H1 (cell line): ENCODE measurements around the gene FAM149A. TPM values are rescaled to one million over a fixed set of nuclear protein-coding genes. Genes with fewer than 3 reads are reported as not detected.

Experiments
- BCL11A ChIP-seq, 2 experiments: IDR thresholded peaks; one replicate each; pipeline ENCODE4 v1.6.1; 2011; ENCODE audit warnings: low read depth in 2 of 2, low read length in 2 of 2, mild to moderate bottlenecking in 2 of 2
- CEBPB ChIP-seq: IDR thresholded peaks from 2 replicates; pipeline ENCODE4 v1.6.1; 2012; ENCODE audit warnings: low read depth, low read length
- CHD1 ChIP-seq: IDR thresholded peaks from 2 replicates; pipeline ENCODE4 v1.6.1; 2012; ENCODE audit warnings: low read depth, low read length, improper control_type of control experiment
- CHD7 ChIP-seq: fragments of 300-600 bp; sonication (generic); IDR thresholded peaks from 2 replicates; pipeline ENCODE4 v1.7.1; 2012; ENCODE audit warnings: low read length, moderate library complexity, mild to moderate bottlenecking, inconsistent platforms; ENCODE audit not compliant: insufficient replicate concordance
- EP300 ChIP-seq, 2 experiments: IDR thresholded peaks; 1 replicate in 1 of 2; 2 replicates in 1 of 2; pipeline ENCODE4 v1.6.1; 2011 to 2012; ENCODE audit warnings: low read depth in 2 of 2, low read length in 2 of 2, mild to moderate bottlenecking in 2 of 2, borderline replicate concordance in 1 of 2, inconsistent platforms in 1 of 2, moderate library complexity in 1 of 2
- polyA plus RNA-seq, 7 experiments: library from polyadenylated mRNA; depleted of rRNA in 3 of 7; stranded (reverse) in 5 of 7; unstranded in 2 of 7; fragments of >200 nt in 5 of 7; fragments of 200-250 nt in 2 of 7; gene quantifications; 1 replicate in 5 of 7; 2 replicates in 1 of 7; 4 replicates in 1 of 7; pipeline versions ENCODE4 v1.2.1 to v1.2.3, GENCODE V29; 2011 to 2013; ENCODE audit warnings: missing spikeins in 2 of 7, mixed read lengths in 2 of 7
- total RNA-seq: library from RNA; stranded (reverse); fragmentation: NEBNext Ultra II Directional; extraction: Animal tissue kit (Norgen Biotek cat#: 25700); gene quantifications from 2 replicates; pipeline ENCODE4 v1.2.1, GENCODE V29; 2021

FAM149A gene
- total and polyA plus RNA-seq, 2 of the 8 experiments (the other 6 are each of a cell fraction or from before 2014, with no cell fraction given) = 6.1 to 8.5 TPM

- TF ChIP-seq CHD7 (no peak), BCL11A (IDR thresholded peaks at IDR 0.05; ENCODE audit: low read depth in 2 of 2, low read length in 2 of 2) (no peak), EP300 (IDR thresholded peaks at IDR 0.05; ENCODE audit: borderline replicate concordance in 1 of 2, low read depth in 2 of 2, low read length in 2 of 2) (no peak), CHD1 (no peak), CEBPB (no peak)
- TF ChIP-seq, all 59 proteins: peak for 0
These were observed 7.8 kb upstream of the FAM149A start (continued) for GRCh38 chr4:186096681-186097165.
